ENCODE results near the gene DHCR24.

The DHCR24 gene

GRCh38 chr1:54844564-54844963 lies 42.4 kb downstream of the DHCR24 start:
- FAIRE-seq, result no peak

- no peak for FAIRE-seq
Measured at GRCh38 chr1:54843449-54843848, 43.5 kb downstream of the DHCR24 start.

DNA sequence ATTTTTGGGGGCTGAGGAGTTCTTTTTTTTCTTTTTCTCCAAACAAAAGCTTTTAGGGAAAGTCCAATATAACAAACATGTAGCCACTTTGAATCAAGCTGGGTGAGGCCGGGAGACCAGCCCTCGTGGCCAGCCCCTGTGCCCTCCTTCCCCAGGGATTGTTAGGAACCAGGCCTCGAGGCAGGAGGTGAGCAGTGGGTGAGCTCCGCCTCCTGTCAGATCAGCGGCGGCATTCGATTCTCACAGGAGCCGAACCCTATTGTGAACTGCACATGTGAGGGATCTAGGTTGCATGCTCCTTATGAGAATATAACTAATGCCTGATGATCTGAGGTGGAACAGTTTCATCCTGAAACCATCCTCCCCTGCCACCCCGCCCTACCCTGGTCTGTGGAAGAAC lies 44.0 kb downstream of the DHCR24 start:
- no peak for FAIRE-seq

DNA sequence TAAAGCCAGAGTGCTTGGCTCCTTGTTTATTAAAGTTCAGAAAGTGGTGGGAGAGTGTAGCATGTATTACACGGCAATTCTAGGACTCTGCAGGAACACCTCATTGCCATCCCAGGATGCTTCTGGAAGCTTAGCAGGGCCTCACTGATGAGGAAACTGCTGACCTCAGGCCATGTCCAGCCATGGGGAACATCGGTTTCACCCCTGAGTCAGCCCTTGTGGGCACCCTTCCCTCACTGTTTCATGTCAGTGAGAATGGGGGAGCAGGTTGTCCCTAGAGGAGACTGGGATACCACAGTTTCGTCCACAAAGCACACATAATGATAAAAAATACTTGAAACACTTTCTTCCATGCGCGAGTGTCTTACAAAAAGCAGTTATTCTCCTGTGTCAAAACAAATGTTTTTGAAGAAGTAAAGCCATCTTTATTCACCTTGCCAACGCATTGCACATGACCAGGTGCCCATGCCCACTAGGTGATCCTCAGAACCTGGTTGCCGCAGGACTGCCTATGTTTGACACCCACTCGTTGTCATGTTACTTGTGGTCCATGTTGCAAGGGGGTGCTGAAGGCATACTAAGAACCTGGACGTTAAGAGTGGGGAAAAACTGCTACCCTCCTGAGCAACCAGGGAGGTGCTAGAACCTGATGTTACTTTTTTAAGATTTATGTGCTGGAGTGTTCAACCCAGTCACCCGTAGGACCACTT lies 44.6 kb downstream of the DHCR24 start:
- no peak for FAIRE-seq

GRCh38 chr1:54839824-54840223 lies 47.2 kb downstream of the DHCR24 start:
- FAIRE-seq, result no peak

GRCh38 chr1:54838565-54839180 lies 48.3 kb downstream of the DHCR24 start:
- FAIRE-seq, result no peak

DNA sequence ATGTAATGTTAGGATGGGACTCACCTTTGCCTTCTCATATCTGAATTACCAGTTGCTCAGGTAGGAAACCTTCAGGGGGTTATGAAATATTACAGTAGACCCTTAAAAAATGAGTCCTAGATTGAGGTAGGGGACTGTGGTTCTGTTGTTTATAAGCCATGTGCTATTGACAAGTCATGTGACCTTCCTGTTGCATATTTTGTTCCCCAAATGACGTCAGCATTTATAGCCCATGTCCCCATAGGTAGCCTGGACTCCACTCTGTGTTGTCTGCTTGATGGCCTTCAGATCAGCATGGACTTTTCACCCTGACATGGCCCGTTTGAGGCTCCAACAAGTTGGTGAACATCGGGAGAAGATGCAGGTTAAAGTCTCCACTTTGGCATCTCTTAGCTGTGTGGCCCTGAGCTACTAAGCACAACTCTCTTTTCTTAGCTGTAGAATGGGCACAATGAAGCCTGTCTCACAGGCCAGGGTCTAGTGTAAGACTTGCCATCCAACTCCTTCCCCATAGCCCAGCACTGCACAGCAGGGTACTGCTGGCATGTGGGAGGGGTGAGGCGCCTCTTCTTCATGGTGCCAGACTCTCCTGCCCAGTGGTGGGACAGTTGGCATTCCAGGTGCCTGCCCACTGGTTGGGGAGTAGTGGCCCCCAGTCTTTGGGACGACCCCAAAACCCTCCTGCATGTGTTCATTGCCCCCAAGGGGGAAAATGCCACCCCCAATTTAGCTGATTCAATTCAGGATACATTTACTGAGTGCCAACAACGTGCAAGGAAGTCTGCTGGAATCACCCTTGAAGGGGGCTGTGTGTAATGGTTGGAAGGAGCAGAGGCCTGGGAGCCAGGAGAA lies 49.8 kb downstream of the DHCR24 start:
- FAIRE-seq, result no peak

- FAIRE-seq, result no peak
Measured at GRCh38 chr1:54836594-54836993, 50.4 kb downstream of the DHCR24 start.

- FAIRE-seq, result no peak
Measured at GRCh38 chr1:54835970-54836369, 51.0 kb downstream of the DHCR24 start.

- no peak for FAIRE-seq
Measured at GRCh38 chr1:54835131-54835898, 51.7 kb downstream of the DHCR24 start.

GRCh38 chr1:54834007-54834541 lies 52.9 kb downstream of the DHCR24 start:
- FAIRE-seq, result no peak

DNA sequence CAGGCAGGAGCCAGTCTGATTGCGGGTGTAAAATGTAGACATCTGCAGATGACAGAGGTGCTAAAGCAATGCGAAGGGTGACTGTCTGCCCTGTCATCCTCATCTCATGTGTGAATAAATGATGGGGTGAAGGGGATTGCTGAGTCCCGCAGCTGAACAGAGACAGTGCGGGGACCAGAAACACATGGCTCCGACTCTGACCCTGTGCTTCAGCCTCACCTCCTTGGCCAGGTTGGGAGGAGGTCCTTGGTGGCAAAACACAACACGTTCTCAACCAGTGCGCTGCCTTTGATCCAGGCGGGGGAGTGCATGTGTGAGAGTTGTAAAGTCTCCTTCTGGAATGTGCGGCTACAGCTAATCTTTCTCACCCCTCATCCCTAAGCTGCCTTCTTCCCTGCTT lies 53.9 kb downstream of the DHCR24 start:
- FAIRE-seq, result no peak

DNA sequence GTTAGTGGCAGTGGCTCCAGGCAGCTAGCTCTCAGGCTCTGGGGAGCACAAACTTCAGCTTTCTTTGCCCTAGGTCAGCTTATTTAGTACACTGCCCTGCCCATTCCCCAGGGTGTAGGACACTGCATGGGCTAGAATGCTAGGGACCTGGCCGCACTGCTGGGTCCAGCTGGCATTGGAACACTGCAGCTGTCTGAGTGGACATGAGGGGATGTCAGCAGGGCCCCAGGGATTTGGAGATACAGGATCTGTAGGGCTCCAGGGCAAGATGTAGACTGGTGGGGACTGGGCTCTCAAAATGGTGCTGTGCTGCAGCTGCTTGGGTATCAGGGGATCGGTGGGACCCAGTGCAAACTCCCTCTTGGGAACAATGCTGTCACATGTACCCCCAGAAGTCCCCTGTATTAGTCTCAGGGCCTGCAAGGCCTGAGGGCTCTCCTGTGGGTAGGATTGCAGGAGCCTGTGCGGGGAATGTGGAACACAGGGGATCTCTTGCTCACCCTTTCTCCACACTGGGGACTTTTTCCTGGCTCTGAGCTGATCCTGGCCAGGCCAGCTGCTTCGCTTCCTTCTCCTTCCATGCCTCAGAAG lies 60.7 kb downstream of the DHCR24 start:
- FAIRE-seq, result no peak

GRCh38 chr1:54825696-54826095 lies 61.3 kb downstream of the DHCR24 start:
- no peak for FAIRE-seq

DNA sequence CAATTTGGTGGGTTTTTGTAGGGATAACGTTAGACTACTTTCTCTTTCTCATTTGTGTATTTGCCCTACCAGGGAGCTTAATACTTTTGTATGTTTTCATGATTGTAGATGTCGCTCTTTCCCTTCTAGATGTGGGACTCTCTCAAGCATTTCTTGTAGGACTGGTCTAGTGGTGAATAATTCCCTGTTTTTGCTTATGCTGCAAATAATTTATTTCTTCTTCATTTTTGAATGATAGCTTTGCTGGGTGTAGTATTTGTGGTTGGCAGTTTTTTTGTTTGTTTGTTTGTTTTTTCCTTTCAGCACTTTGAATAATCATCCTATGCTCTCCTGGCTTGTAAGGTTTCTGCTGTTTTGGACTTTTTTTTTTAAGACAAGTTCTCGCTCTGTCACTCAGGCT lies 63.3 kb downstream of the DHCR24 start:
- no peak for FAIRE-seq

DNA sequence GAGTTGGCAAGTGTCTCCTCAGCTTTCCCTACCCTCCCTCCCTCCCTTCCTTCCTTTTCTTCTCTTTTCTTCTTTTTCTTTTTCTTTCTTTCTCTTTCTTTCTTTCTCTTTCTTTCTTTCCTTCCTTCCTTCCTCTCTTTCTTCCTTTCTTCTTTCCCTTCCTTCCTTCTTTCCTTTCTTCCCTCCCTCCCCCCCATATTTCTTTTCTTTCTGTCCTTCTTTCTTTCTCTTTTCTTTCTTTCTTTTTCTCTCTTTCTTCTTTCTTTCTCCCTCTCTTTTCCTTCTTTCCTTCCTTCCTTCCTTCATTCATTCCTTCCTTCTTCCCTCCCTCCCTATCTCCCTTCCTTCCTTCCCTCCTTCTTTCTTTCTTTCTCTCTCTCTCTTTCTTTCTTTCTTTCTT lies 67.3 kb downstream of the DHCR24 start:
- FAIRE-seq, result no peak

- FAIRE-seq, result no peak
Measured at GRCh38 chr1:54819195-54819536, 67.8 kb downstream of the DHCR24 start.

DNA sequence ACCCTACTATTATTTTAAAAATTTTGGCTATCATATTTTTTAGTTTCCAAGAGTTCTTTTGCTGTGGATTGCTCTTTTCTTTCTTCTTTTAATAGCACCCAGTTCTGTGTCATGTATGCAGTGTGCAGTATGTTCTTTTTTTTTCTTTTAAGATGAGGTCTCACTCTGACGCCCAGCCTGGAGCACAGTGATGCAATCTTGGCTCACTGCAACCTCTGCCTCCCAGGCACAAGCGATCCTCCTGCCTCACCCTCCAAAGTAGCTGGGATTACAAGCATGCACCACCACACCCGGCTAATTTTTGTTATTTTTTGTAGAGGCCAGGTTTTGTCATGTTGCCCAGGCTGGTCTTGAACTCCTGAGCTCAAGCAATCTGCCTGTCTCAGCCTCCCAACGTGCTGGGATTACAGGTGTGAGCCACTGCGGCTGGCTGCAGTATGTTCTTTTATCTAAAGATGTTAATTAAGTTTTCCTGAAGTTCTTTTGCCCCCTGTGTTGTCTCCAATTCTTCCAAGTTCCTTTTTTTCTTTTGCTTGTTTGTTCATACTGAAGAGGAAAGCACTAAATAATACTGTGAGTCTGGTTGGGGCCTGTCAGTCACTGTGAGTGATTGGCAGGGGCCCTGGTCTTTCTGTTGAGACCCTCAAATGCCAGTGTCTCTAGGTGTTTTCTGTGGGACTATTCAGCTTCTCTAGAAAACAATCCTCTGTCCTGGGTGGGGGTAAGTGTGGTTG lies 68.4 kb downstream of the DHCR24 start:
- no peak for FAIRE-seq

DNA sequence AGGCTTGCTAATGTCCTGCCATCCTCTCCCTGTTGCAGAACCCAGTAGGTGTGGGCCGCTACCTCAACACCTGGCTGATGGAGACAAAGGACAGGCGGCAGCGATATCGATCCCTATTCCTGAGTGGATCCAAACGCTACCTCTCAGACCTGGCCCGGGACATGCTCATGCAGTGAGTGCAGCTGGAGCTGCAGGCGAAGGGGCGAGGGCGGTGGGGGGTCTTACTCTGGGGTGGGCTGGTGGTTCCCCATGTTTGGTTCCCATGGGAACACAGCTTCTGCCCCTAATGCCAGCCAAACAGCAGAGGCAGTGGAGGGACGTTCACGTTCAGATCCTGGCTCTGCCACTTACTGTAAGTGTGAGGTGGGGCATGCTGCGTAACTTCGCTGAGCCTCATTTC lies 70.0 kb downstream of the DHCR24 start:
- no peak for FAIRE-seq

DNA sequence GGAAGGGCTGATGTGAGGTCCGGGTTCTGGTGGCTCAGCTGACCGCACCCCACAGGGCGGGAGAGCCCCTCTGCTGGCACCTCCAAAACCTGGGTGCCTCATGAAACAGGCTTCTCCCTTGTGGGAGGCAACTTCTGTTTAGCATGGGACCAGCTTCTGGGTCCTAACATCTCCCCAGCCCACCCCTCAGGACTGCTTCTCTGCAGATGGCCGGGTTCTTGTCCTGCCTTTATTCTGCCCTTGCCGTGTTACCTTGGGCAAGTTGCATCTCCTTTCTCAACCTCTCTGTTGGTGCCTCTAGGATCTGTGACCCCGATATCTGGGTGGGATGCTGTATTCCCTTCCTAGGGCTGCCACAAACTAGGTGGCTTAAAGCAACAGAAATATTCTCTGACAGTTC lies 70.9 kb downstream of the DHCR24 start:
- no peak for FAIRE-seq

GRCh38 chr1:54815086-54815876 lies 71.7 kb downstream of the DHCR24 start:
- FAIRE-seq, result no peak
